GM21423 (cell line): ENCODE measurements around the gene DEF6.
"Not testable (repeated sequence)": the region's sequence is repeated elsewhere in the genome, so short reads cannot be mapped to it uniquely, and the experiment has no call there.

Experiments used
- ATAC-seq: cut with Tn5 transposase; IDR thresholded peaks from one replicate; pipeline ENCODE4 v1.9.1; 2021; ENCODE audit warnings: mild to moderate bottlenecking, moderate library complexity; ENCODE audit not compliant: unreplicated experiment

Gene DEF6

GRCh38 chr6:35280903-35281302 is 16.7 kb upstream of the DEF6 start:
- ATAC-seq: no peak

DNA sequence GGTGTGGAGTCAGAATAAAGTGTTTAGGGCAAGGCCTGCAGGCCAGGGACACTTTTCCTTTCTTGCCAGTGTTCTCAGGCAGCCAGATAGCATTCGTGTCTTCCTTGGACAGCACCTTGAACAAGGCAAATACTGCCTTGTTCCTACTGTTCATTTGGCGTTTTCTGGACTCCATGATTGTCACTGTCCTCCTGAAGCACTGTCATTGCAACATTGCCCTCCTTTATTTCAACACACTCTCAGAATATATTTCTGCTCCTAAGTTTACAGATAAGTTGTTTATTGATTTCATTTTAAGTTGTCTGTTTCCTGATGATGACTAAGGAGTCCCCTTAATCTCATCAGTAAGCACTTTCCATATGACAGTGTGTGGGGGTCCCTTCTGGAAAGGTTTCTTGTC is 15.1 kb upstream of the DEF6 start:
- no peak for ATAC-seq

- no peak for ATAC-seq
These were observed 14.3 kb upstream of the DEF6 start for GRCh38 chr6:35283361-35283760.

GRCh38 chr6:35287671-35288396 is 9.8 kb upstream of the DEF6 start:
- ATAC-seq: no peak

GRCh38 chr6:35288834-35289233 is 8.8 kb upstream of the DEF6 start:
- no peak for ATAC-seq

- no peak for ATAC-seq
These were observed 6.1 kb upstream of the DEF6 start for GRCh38 chr6:35291491-35291890.

DNA sequence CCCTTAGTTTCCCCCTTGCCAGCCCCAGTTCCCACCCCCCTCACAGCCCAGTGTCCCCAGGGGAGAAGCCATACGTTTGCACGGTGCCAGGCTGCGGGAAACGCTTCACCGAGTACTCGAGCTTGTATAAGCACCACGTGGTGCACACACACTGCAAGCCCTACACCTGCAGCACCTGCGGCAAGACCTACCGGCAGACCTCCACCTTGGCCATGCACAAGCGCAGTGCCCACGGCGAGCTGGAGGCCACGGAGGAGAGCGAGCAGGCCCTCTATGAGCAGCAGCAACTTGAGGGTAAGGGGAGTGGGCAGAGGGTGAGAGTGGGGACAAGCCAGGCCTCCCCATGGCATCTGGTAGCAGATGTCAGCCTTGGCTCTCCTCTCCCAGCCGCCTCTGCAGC is 5.1 kb upstream of the DEF6 start:
- ATAC-seq: no peak

- no peak for ATAC-seq
These were observed 3.9 kb upstream of the DEF6 start for GRCh38 chr6:35293681-35294080.

DNA sequence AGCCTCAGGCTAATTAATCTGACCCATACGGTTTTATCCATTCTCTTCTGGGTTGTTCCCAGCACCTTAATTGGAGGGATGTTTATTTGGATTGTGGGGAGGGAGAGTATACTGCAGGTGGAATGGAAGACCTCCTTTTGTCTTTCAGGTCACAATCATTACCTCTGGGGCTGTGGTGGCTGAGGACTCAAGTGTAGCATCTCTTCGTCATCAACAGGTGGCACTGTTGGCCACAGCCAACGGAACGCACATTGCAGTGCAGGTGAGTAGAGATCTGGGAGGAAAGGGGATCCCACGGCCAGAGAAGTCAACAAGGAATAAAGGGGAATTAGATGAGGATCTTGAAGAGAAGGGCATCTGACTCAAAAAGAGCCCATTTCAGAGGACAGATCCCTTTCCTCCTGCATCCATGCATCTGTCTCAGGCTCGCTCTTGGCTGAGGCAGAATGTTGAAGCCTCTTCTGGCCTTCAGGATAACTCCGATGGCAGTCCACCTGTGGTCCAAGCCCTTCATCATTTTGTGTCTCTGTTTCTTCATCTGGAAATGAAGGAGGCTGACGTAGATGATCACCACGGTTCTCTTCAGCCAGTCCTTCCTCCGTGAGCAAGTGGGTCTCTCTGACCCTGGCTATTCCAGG is 3.2 kb upstream of the DEF6 start:
- ATAC-seq: no peak

GRCh38 chr6:35295036-35295435 is 2.6 kb upstream of the DEF6 start:
- no peak for ATAC-seq

DNA sequence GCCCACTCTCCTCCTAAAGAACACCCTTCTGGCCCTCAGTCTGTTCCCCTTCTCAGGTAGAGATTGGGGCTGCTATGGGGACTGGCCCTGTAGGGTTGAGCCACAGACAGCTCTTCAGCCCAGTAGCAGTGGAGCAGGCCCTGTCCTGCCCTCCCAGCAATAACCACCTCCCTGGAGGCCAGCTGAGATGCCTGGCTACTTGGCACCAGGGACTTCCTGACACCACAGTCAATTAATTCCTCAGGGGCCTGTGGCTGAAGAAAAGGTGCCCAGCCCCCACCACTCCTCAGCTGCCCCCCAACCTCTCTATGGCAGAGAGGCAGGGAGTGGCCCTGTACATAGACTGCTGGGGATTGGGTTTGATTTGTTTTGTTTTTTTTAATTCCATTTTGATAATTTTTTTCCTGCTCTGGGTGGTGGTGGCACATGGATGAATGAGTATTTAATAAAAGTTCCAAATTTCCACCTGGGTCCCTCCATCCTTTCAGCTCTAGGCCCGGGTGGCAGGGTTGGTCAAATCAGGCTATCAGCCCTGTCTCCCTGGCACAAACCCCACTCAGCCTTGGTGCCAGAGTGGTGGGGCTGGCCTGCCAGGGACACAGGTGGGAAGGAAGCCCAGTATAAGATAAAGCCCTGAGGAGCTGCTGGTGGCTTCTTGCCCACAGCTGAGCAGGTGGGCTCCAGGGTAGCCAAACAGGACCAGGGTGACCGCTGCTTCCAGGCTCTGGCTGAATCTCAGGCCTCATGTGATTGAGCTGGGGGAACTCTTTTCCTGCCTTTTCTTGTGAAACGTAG is 1.9 kb upstream of the DEF6 start:
- ATAC-seq: no peak

- no peak for ATAC-seq
These were observed 552 bp upstream of the DEF6 start for GRCh38 chr6:35296931-35297600.

DNA sequence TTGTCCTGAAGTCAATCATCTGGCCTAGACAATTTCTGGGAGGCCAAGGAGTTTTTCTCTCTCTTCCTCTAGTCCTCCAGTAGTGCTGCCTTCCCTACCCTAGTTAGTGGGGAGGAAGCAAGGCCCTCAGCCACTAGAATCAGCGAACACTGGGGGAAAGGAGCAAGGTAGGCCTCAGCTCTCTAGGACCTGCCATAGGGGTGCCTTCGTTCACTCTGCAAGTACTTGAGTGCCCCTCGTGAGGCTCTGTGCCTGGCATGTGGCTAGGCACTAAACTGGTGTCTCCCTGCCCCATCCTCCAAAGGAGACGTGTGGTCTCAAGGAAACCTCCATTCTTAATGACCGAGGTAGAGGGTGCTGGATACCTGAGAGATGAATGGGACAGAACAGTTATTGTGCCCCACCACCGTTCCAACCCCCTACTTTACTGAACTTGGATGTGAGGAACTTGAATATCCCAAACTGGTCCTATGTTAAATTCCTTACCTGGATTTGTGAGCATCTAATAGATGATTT is 1.1 kb downstream of the DEF6 start:
- no peak for ATAC-seq

GRCh38 chr6:35299674-35300073 is 2.1 kb downstream of the DEF6 start:
- no peak for ATAC-seq

GRCh38 chr6:35300848-35301247 is 3.2 kb downstream of the DEF6 start:
- no peak for ATAC-seq

GRCh38 chr6:35302604-35303241 is 5.1 kb downstream of the DEF6 start:
- ATAC-seq: peak; percentile 72

GRCh38 chr6:35304299-35304698 is 6.7 kb downstream of the DEF6 start:
- ATAC-seq: no peak

DNA sequence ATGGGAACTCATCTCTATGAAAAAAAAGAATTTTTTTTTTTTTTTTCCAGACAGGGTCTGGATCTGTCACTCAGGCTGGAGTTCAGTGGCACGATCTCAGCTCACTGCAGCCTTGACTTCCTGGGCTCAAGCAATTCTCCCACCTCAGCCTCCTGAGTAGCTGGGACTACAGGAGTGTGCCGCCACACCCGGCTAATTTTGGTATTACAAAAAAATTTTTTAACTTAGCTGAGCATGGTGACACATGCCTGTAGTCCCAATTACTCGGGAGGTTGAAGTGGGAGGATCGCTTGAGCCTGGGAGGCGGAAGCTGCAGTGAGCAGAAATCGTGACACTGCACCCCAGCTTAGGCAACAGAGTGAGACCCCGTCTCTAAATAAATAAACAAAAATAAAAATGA is 7.5 kb downstream of the DEF6 start:
- no peak for ATAC-seq

GRCh38 chr6:35307138-35307537 is 9.5 kb downstream of the DEF6 start:
- not testable (repeated sequence) for ATAC-seq

DNA sequence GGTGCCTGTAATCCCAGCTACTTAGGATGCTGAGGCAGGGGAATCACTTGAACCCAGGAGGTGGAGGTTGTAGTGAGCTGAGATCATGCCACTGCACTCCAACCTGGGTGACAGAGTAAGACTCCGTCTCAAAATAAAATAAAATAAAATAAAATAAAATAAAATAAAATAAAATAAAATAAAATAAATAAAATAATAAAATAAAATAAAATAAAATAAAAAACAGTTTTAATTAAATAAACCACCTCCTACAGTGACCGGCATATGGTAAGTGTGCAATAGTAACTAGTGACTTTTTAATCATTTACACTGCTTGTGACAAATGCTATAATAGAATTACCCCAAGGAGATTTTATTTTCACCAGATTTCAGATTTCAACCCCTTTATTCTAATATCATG is 10.9 kb downstream of the DEF6 start:
- ATAC-seq: not testable (repeated sequence)
